Hepatocyte (in vitro differentiated cells): ENCODE results near the gene ADGRV1. TPM values are rescaled to one million over a fixed set of nuclear protein-coding genes. Genes with fewer than 3 reads are reported as not detected.

Source experiments
- DNase-seq: peaks from one replicate; pipeline ENCODE4 v3.0.0-alpha.2; 2016; ENCODE audit warnings: low spot score
- H2AFZ ChIP-seq: fragments of 200-600 bp; sonication (generic); 2 replicates; pipeline ENCODE4 v1.6.0; 2016; ENCODE audit warnings: antibody characterized with exemption, mild to moderate bottlenecking
- H3K27ac ChIP-seq: fragments of 200-600 bp; sonication (generic); 2 replicates; pipeline ENCODE4 v1.5.1; 2016; ENCODE audit warnings: mild to moderate bottlenecking
- H3K27me3 ChIP-seq: fragments of 200-600 bp; sonication (generic); 2 replicates; pipeline ENCODE4 v1.6.1; 2016
- H3K36me3 ChIP-seq: fragments of 200-600 bp; sonication (generic); replicated peaks from 2 replicates; pipeline ENCODE4 v1.5.1; 2016; ENCODE audit warnings: low read depth; ENCODE audit not compliant: insufficient read depth
- H3K4me1 ChIP-seq: fragments of 200-600 bp; sonication (generic); 2 replicates; pipeline ENCODE4 v1.5.1; 2016; ENCODE audit warnings: mild to moderate bottlenecking, moderate library complexity; ENCODE audit not compliant: insufficient read depth
- H3K4me2 ChIP-seq: fragments of 200-600 bp; sonication (generic); 2 replicates; pipeline ENCODE4 v1.6.0; 2016
- H3K4me3 ChIP-seq: fragments of 200-600 bp; sonication (generic); 2 replicates; pipeline ENCODE4 v1.5.1; 2016; ENCODE audit warnings: mild to moderate bottlenecking
- H3K79me2 ChIP-seq: fragments of 200-600 bp; sonication (generic); 2 replicates; pipeline ENCODE4 v1.6.0; 2017; ENCODE audit warnings: mild to moderate bottlenecking
- H3K9me2 ChIP-seq: fragments of 200-600 bp; sonication (generic); replicated peaks from 2 replicates; pipeline ENCODE4 v1.6.0; 2017; ENCODE audit warnings: mild to moderate bottlenecking; ENCODE audit not compliant: insufficient read depth
- H3K9me3 ChIP-seq: fragments of 200-600 bp; sonication (generic); 2 replicates; pipeline ENCODE4 v1.5.1; 2016; ENCODE audit warnings: low read depth, mild to moderate bottlenecking
- H4K20me1 ChIP-seq: fragments of 200-600 bp; sonication (generic); 2 replicates; pipeline ENCODE4 v1.6.0; 2016; ENCODE audit warnings: mild to moderate bottlenecking; ENCODE audit not compliant: insufficient read depth, poor library complexity, severe bottlenecking
- EZH2 ChIP-seq: fragments of 200-600 bp; sonication (generic); IDR thresholded peaks from 2 replicates; pipeline ENCODE4 v1.6.1; 2016; ENCODE audit warnings: antibody characterized with exemption, mild to moderate bottlenecking, borderline replicate concordance
- EZH2phosphoT487 ChIP-seq: fragments of 200-600 bp; sonication (generic); IDR thresholded peaks from one replicate; pipeline ENCODE4 v1.6.1; 2018; ENCODE audit warnings: antibody characterized with exemption, mild to moderate bottlenecking, low read depth, moderate library complexity; ENCODE audit not compliant: unreplicated experiment, severe bottlenecking
- WGBS: methylation state at CpG from one replicate; pipeline ENCODE4 v1.1.6; 2016; ENCODE audit warnings: low lambda C conversion rate; ENCODE audit errors: missing lambda C conversion rate; 5-methylcytosine and 5-hydroxymethylcytosine counted together
- polyA plus RNA-seq: library from polyadenylated mRNA; unstranded; fragments of >200 nt; fragmentation: Nextera tagmentation; extraction: Ambion mirVana; gene quantifications from 2 replicates; pipeline ENCODE4 v1.2.1, GENCODE V29; 2016
- total RNA-seq: library from RNA; depleted of rRNA; stranded (reverse); fragments of >200 nt; gene quantifications from 2 replicates; pipeline ENCODE4 v1.2.3, GENCODE V29; 2014
- TF ChIP-seq, protein P1 (sequence below): fragments of 200-600 bp; sonication (generic); IDR thresholded peaks from 2 replicates; pipeline ENCODE4 v1.5.1; 2016; ENCODE audit warnings: antibody characterized with exemption, mild to moderate bottlenecking; ENCODE audit not compliant: poor library complexity

ADGRV1 gene
- total and polyA plus RNA-seq, 2 experiments from 2014 or later = 74.9 to 88.3 TPM

DNA sequence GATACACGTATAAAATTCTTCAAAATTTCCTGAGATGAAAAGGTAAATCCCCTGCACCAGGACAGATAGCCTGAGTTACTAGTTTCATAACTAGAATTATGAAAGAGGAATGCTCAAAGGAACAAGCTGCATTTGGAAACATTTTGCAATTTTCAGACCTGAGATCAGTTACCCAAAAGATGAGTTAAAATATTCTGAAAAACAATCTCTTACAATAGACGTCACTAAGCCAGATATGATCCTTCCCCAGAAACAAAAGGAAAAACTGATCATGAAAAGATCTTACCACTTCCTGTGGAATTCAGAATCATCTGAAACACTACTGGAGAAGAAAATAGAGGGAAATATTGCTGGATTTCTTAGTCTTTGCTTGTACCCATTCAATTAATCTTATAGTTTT lies 619.9 kb downstream of the ADGRV1 start:
- H3K9me2 ChIP-seq = no peaks in the 10 kb centered on the region
- H3K36me3 ChIP-seq = no peaks in the 10 kb centered on the region
- no peaks in the 10 kb centered on the region for H4K20me1 ChIP-seq
- no peaks in the 10 kb centered on the region for H3K9me3 ChIP-seq
- no peaks in the 10 kb centered on the region for H3K27me3 ChIP-seq
- H2AFZ ChIP-seq = no peak overlapping the region
- no peak for DNase-seq
- 83% methylated on average over 2 of the region's 2 CpGs for WGBS
- H3K4me1 ChIP-seq = peaks cover 14% of the 10 kb centered on the region
- H3K4me2 ChIP-seq = no peak overlapping the region
- H3K27ac ChIP-seq = no peak overlapping the region
- H3K79me2 ChIP-seq = no peaks in the 10 kb centered on the region
- no peak overlapping the region for H3K4me3 ChIP-seq
- TF ChIP-seq, protein P1, sequence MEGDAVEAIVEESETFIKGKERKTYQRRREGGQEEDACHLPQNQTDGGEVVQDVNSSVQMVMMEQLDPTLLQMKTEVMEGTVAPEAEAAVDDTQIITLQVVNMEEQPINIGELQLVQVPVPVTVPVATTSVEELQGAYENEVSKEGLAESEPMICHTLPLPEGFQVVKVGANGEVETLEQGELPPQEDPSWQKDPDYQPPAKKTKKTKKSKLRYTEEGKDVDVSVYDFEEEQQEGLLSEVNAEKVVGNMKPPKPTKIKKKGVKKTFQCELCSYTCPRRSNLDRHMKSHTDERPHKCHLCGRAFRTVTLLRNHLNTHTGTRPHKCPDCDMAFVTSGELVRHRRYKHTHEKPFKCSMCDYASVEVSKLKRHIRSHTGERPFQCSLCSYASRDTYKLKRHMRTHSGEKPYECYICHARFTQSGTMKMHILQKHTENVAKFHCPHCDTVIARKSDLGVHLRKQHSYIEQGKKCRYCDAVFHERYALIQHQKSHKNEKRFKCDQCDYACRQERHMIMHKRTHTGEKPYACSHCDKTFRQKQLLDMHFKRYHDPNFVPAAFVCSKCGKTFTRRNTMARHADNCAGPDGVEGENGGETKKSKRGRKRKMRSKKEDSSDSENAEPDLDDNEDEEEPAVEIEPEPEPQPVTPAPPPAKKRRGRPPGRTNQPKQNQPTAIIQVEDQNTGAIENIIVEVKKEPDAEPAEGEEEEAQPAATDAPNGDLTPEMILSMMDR = no peak
- TF ChIP-seq EZH2phosphoT487 (no peak), EZH2 (no peak)

DNA sequence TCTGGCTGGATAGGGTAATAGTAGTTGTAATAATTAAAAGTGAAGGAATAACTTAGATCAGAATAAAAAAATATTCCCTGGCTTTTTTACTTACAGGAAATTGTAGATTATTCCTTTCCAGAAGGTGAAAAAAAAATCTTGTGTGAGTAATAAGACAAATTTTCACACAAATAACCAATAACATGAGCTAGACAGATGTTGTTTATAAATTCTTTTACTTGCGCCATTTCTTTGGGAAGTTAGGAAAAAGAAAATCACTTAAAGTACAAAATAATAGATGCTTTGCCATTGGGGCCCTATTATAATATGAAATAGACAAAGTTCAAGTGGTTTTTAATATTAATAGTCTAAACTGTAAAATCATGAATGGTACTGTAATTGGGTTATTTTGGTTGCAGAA lies 620.4 kb downstream of the ADGRV1 start:
- H4K20me1 ChIP-seq = no peaks in the 10 kb centered on the region
- H3K4me2 ChIP-seq = no peak overlapping the region
- TF ChIP-seq, protein P1 = no peak
- TF ChIP-seq EZH2phosphoT487 (no peak), EZH2 (no peak)
- no peaks in the 10 kb centered on the region for H3K36me3 ChIP-seq
- no peak overlapping the region for H2AFZ ChIP-seq
- WGBS = 86% methylated on average over 1 of the region's 1 CpG
- H3K9me2 ChIP-seq = no peaks in the 10 kb centered on the region
- DNase-seq = no peak
- H3K79me2 ChIP-seq = no peaks in the 10 kb centered on the region
- no peak overlapping the region for H3K27ac ChIP-seq
- no peaks in the 10 kb centered on the region for H3K27me3 ChIP-seq
- H3K4me1 ChIP-seq = peaks cover 14% of the 10 kb centered on the region
- H3K4me3 ChIP-seq = no peak overlapping the region
- no peaks in the 10 kb centered on the region for H3K9me3 ChIP-seq

DNA sequence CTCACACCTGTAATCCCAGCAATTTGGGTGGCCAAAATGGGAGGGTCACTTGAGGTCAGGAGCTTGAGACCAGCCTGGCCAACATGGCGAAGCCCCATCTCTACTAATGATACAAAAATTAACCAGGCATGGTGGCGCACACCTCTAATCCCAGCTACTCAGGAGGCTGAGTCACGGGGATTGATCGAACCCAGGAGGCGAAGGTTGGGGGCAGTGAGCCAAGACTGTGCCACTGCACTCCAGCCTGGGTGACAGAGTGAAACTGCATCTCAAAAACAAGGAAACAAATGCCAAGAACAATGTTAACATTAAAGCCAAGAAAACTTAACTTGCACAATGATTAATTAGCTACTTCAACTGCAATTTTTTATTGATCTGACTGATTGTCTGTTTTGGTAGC lies 621.9 kb downstream of the ADGRV1 start:
- Histone ChIP-seq H3K4me2 (no peak overlapping the region), H2AFZ (no peak overlapping the region), H3K9me3 (no peaks in the 10 kb centered on the region), H3K4me1 (peaks cover 12% of the 10 kb centered on the region), H3K9me2 (no peaks in the 10 kb centered on the region), H3K4me3 (no peak overlapping the region), H4K20me1 (no peaks in the 10 kb centered on the region), H3K36me3 (no peaks in the 10 kb centered on the region), H3K27me3 (no peaks in the 10 kb centered on the region), H3K27ac (no peak overlapping the region), H3K79me2 (no peaks in the 10 kb centered on the region)
- TF ChIP-seq EZH2 = no peak
- TF ChIP-seq, protein P1 = no peak
- TF ChIP-seq EZH2phosphoT487 = no peak
- WGBS = 95% methylated on average over 5 of the region's 5 CpGs
- no peak for DNase-seq

DNA sequence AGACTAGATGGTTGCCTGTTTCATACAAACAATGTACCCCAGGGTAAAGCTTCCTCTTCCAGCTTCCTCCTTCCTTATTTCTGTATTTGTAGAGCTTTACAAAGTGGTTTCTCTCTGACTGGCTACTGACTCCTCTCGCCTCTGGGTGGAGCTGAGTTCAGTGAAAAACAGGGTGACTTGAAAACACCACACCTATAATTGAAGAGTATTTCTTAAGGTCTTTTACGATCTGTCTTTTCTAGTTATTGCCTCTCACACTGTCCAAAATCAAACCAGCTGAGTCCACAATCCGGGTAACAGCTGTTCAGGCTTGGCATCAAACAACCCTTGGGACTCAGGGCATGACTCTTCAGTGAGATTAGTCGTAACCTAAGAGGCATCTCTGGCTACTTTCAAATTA lies 624.2 kb downstream of the ADGRV1 start:
- no peak overlapping the region for H3K4me2 ChIP-seq
- no peaks in the 10 kb centered on the region for H3K9me3 ChIP-seq
- H3K27ac ChIP-seq = no peak overlapping the region
- H2AFZ ChIP-seq = no peak overlapping the region
- no peaks in the 10 kb centered on the region for H3K79me2 ChIP-seq
- H3K27me3 ChIP-seq = no peaks in the 10 kb centered on the region
- no peak overlapping the region for H3K4me3 ChIP-seq
- H3K9me2 ChIP-seq = no peaks in the 10 kb centered on the region
- H4K20me1 ChIP-seq = no peaks in the 10 kb centered on the region
- no peaks in the 10 kb centered on the region for H3K4me1 ChIP-seq
- TF ChIP-seq, protein P1 = no peak
- no peak for TF ChIP-seq EZH2phosphoT487
- TF ChIP-seq EZH2 = no peak
- no peak for DNase-seq
- H3K36me3 ChIP-seq = no peaks in the 10 kb centered on the region
- WGBS = 66% methylated on average over 4 of the region's 4 CpGs
